Naive thymus-derived CD4-positive, alpha-beta T cell (primary cell): ENCODE data around the gene ZNF195. TPM values are rescaled to one million over a fixed set of nuclear protein-coding genes. Genes with fewer than 3 reads are reported as not detected.
"Not testable (repeated sequence)": the region's sequence is repeated elsewhere in the genome, so short reads cannot be mapped to it uniquely, and the experiment has no call there.

Experiments
- ATAC-seq: fragments of 150-1000 bp; cut with Tn5 transposase; 2 replicates; pipeline ENCODE4 v1.10.0; 2021; ENCODE audit warnings: mild to moderate bottlenecking, moderate library complexity
- CTCF ChIA-PET: fragments of 350-600 bp; sonication (Branson Sonifier 250); formaldehyde crosslinking; loops from one replicate; lab custom pipeline; 2021; ENCODE audit warnings: antibody characterized with exemption; lab: Charles Lee
- POLR2A ChIA-PET: fragments of 350-600 bp; sonication (Branson Sonifier 250); formaldehyde crosslinking; loops from one replicate; lab custom pipeline; 2021; ENCODE audit warnings: antibody characterized with exemption, inconsistent platforms; lab: Charles Lee
- DNase-seq, 9 donors: peaks; one replicate each; pipeline versions ENCODE4 v3.0.0 to v3.0.0-alpha.2; 2020 to 2022; ENCODE audit warnings: mixed read lengths in 1 of 9
- H3K27ac ChIP-seq: one replicate; pipeline ENCODE4 v1.7.0; 2013; ENCODE audit warnings: mild to moderate bottlenecking, low read depth, low read length, moderate library complexity
- H3K27me3 ChIP-seq, 2 donors: one replicate each; pipeline ENCODE4 v1.7.0; 2013; ENCODE audit warnings: low read length in 2 of 2, mild to moderate bottlenecking in 2 of 2, moderate library complexity in 2 of 2; ENCODE audit not compliant: control insufficient read depth in 2 of 2, insufficient read depth in 2 of 2
- H3K36me3 ChIP-seq, 3 experiments: 1 replicate in 2 of 3; 2 replicates in 1 of 3; pipeline ENCODE4 v1.7.0; 2013; ENCODE audit warnings: low read length in 3 of 3, mild to moderate bottlenecking in 3 of 3, moderate library complexity in 1 of 3; ENCODE audit not compliant: insufficient read depth in 3 of 3, control insufficient read depth in 2 of 3
- H3K4me1 ChIP-seq, 2 donors: one replicate each; pipeline ENCODE4 v1.7.0; 2013; ENCODE audit warnings: low read length in 2 of 2, mild to moderate bottlenecking in 2 of 2, moderate library complexity in 1 of 2; ENCODE audit not compliant: control insufficient read depth in 2 of 2, insufficient read depth in 2 of 2
- H3K4me3 ChIP-seq: 2 replicates; pipeline ENCODE4 v1.7.0; 2013; ENCODE audit warnings: mild to moderate bottlenecking, low read length
- H3K9me3 ChIP-seq, 3 experiments: 1 replicate in 2 of 3; 2 replicates in 1 of 3; pipeline ENCODE4 v1.7.0; 2013; ENCODE audit warnings: low read length in 3 of 3; ENCODE audit not compliant: control insufficient read depth in 2 of 3
- H3K27ac Mint-ChIP-seq, 9 donors: one replicate each; pipeline ENCODE4 v1.8.0; 2020 to 2022; ENCODE audit warnings: mixed read lengths in 9 of 9, mild to moderate bottlenecking in 8 of 9, moderate library complexity in 5 of 9, inconsistent platforms in 2 of 9
- H3K27me3 Mint-ChIP-seq, 5 donors: one replicate each; pipeline ENCODE4 v1.8.0; 2021 to 2022; ENCODE audit warnings: mixed read lengths in 5 of 5, mild to moderate bottlenecking in 1 of 5
- H3K36me3 Mint-ChIP-seq, 5 donors: one replicate each; pipeline ENCODE4 v1.8.0; 2020 to 2022; ENCODE audit warnings: mixed read lengths in 5 of 5, mild to moderate bottlenecking in 3 of 5, inconsistent platforms in 1 of 5
- H3K4me1 Mint-ChIP-seq, 7 donors: one replicate each; pipeline ENCODE4 v1.8.0; 2020 to 2022; ENCODE audit warnings: mixed read lengths in 7 of 7, mild to moderate bottlenecking in 3 of 7, inconsistent platforms in 1 of 7
- H3K4me3 Mint-ChIP-seq, 10 donors: one replicate each; pipeline ENCODE4 v1.8.0; 2020 to 2022; ENCODE audit warnings: mild to moderate bottlenecking in 10 of 10, mixed read lengths in 10 of 10, moderate library complexity in 6 of 10, inconsistent platforms in 2 of 10
- H3K9me3 Mint-ChIP-seq, 11 donors: one replicate each; pipeline ENCODE4 v1.8.0; 2020 to 2022; ENCODE audit warnings: mixed read lengths in 11 of 11, mild to moderate bottlenecking in 4 of 11, inconsistent platforms in 1 of 11, moderate library complexity in 1 of 11
- intact Hi-C, 2 donors: fragments of 100-400 bp; cut with micrococcal nuclease; formaldehyde crosslinking; loops; one replicate each; pipeline ENCODE4 v1.15.1; 2023
- polyA plus RNA-seq, 2 donors: library from polyadenylated mRNA; unstranded; fragments of 300-500 nt; fragmentation: Illumina TruSeq; gene quantifications; one replicate each; pipeline ENCODE4 v1.2.3, GENCODE V29; 2021
- total RNA-seq, 6 experiments: library from RNA in 5 of 6; stranded (reverse) in 5 of 6; gene quantifications; 1 replicate in 5 of 6; 2 replicates in 1 of 6; pipeline ENCODE4 v1.2.3 and lab custom pipeline; 2021 to 2026

The ZNF195 gene
- total and polyA plus RNA-seq, 7 experiments from 2014 or later = 18.4 to 39.0 (median 29.9) TPM

DNA sequence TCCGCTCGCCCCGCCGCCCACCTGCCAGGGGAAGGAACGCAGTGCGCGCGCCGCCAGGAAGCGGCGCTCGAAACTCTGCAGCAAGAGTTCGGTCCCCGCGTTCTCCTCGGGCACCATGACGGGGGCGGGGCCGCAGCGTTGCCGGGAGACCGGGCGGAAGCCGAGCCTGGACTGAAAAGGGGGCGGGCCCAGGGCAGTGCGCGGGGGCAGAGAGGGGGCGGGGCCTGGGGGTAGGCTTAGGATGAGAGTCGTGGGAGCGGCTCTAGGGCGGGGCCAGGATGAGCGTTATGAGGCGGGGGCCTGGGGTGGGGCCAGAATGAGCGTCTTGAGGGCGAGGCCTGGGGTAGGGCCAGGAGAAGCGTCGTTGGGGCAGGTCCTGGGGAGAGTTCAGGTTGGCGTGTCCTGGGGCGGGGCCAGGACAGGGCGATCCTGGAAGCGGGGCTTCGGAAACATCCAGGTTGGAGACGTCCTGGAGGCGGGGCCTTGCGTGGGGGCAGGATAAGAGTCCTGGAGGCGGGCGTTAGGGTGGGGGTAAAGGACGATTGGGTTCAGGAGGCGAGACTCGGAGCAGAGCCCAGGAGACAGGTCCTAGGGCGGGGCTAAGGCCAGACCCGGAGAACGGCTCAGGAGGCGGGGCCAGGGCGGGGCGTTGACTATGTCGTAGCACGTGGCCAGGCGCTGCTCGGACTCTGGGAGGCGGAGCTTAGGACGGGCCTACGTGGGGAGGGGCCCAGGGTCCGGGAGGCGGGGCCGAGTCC is 43.6 kb upstream of the ZNF195 start:
- H3K4me1 ChIP-seq, H3K36me3 ChIP-seq, H3K9me3 Mint-ChIP-seq, CTCF ChIA-PET, H3K27me3 ChIP-seq, H3K36me3 Mint-ChIP-seq, H3K9me3 ChIP-seq: not testable (repeated sequence)
- POLR2A ChIA-PET = interaction anchor here (0.7 to 1.0 kb wide), 2 partner anchors 41 to 44 kb away, joined by 3 to 5 read pairs; no protein-coding TSS in a partner anchor
- ATAC-seq (peak; percentile 99), DNase-seq (peak; percentile 90 to 99 (median 94))
- peaks cover 0 to 38% (median 3%) of the 10 kb centered on the region in 5 donors for H3K27me3 Mint-ChIP-seq
- intact Hi-C loops = loop anchor here (1.0 to 10.0 kb wide), 12 partner anchors 14 to 976 kb away; partner anchors contain the start of genes CDKN1C (in 2 of the 2), NAP1L4 (in 2 of the 2), NUP98 (in 2 of the 2) and ZNF195 (in 2 of the 2)
- Histone ChIP-seq H3K27ac (peak overlapping the region; percentile 88), H3K4me3 (peak overlapping the region; percentile 63)
- H3K4me1 Mint-ChIP-seq = peaks cover 5 to 21% (median 14%) of the 10 kb centered on the region in 7 donors
- peak overlapping the region; percentile 90 to 98 (median 94) for H3K4me3 Mint-ChIP-seq
- H3K27ac Mint-ChIP-seq = peak overlapping the region; percentile 86 to 99 (median 94)

DNA sequence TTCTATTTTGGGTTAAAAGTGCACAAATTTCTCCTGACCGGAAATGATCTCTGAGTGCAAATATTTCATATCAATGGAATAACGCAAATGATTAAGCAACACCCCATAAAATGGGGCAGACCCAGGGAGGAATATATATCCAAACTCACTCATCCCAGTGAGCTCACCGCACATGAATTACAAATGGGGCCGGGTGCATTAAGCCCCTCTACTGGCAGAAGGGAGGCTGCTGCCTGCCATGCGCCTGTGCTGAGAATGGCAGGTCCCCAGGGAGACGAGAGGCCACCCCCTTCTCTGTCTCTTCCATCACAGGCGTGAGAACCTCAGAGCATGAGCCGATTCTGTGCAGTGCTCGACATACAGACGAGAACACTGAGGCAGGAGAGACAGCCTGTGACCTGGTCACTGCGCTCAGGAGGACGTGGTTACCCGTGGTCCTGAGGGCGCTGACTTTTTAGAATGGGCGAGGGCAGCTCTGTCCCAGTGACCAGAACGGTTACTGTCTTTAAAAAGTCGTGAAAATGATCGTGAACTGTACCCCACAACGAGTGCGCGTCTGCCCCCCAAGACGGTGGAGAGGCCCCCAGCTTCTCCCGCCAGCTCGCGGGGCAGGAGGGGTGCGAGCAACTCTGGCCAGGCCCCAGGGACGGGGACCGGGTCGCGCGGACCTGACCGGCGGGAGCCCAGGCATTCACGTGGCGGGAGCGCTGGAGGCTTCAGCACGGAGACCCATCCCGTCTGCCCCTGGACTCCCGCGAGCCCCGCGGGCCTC is 42.8 kb upstream of the ZNF195 start:
- peak overlapping the region; percentile 90 to 98 (median 94) for H3K4me3 Mint-ChIP-seq
- H3K9me3 Mint-ChIP-seq, H3K4me1 ChIP-seq, CTCF ChIA-PET, H3K36me3 Mint-ChIP-seq, H3K36me3 ChIP-seq, H3K27me3 ChIP-seq, H3K9me3 ChIP-seq, ATAC-seq: not testable (repeated sequence)
- H3K4me1 Mint-ChIP-seq = peaks cover 5 to 21% (median 14%) of the 10 kb centered on the region in 7 donors
- H3K27me3 Mint-ChIP-seq = peaks cover 0 to 38% (median 3%) of the 10 kb centered on the region in 5 donors
- Histone ChIP-seq H3K27ac (peak overlapping the region; percentile 88), H3K4me3 (peak overlapping the region; percentile 61)
- intact Hi-C loops = loop anchor here (1.0 to 10.0 kb wide), 12 partner anchors 13 to 975 kb away; partner anchors contain the start of genes CDKN1C (in 2 of the 2), NAP1L4 (in 2 of the 2), NUP98 (in 2 of the 2) and ZNF195 (in 2 of the 2)
- POLR2A ChIA-PET = interaction anchor here (0.7 kb wide), 1 partner anchor 43 kb away, joined by 5 read pairs; no protein-coding TSS in a partner anchor
- peak in 4 of 9 donors; percentile 10 to 37 (median 25) for DNase-seq
- peak overlapping the region; percentile 74 to 99 (median 88) for H3K27ac Mint-ChIP-seq

DNA sequence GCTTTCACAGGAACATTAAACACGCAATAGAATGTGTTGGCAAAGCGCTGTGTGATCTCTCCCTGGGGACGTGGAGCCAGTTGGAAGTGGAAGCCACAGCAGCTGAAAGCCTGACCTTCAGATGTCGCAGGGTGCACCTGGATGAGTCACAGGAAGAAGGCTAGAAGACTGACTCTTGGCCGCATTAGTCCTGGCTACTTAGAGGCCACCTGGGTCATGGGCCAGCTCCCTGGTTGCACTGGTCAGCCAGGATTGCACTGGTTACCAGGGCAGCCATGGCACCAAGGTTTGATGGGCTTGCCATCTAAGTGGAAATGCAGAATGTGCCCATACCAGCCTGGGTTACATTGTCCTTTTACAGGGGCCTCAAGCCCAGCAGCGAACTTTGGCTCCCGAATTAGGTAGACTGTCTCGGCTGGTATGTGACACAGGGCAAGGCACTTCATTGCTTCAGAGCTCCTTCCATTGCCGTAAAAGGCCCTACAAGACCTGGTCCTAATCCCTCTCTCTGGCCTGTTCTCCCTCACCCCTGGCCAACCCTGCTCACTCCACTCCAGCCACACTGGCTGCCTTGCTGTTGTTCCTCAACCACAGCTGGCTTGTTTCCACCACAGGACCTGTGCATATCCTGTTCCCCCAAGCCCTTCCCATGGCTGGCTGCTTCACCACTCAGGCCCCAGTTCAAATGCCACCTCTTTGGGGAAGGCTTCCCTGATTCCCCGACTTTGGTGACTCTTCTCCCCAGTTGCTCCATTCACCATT is 41.5 kb upstream of the ZNF195 start:
- H3K9me3 ChIP-seq, POLR2A ChIA-PET, H3K36me3 Mint-ChIP-seq, H3K4me3 ChIP-seq, H3K27me3 ChIP-seq, DNase-seq, H3K9me3 Mint-ChIP-seq, ATAC-seq, H3K27ac ChIP-seq, H3K36me3 ChIP-seq, H3K4me1 ChIP-seq: not testable (repeated sequence)
- intact Hi-C loops = loop anchor here (5.0 to 10.0 kb wide), 4 partner anchors 377 to 974 kb away; partner anchors contain the start of genes CDKN1C (in 1 of the 2), NAP1L4 (in 1 of the 2), NUP98 (in 1 of the 2) and TRIM21 (in 1 of the 2)
- Mint-ChIP-seq H3K27ac (peak overlapping the region in 5 of 9 donors; percentile 1 to 99 (median 76)), H3K4me1 (peaks cover 5 to 21% (median 14%) of the 10 kb centered on the region in 7 donors), H3K27me3 (peaks cover 0 to 32% (median 0%) of the 10 kb centered on the region in 5 donors), H3K4me3 (peak overlapping the region in 5 of 10 donors; percentile 1 to 52 (median 31))
- CTCF ChIA-PET = interaction anchor here (0.6 to 0.7 kb wide), 2 partner anchors 80 to 325 kb away, joined by 3 to 5 read pairs; no protein-coding TSS in a partner anchor

DNA sequence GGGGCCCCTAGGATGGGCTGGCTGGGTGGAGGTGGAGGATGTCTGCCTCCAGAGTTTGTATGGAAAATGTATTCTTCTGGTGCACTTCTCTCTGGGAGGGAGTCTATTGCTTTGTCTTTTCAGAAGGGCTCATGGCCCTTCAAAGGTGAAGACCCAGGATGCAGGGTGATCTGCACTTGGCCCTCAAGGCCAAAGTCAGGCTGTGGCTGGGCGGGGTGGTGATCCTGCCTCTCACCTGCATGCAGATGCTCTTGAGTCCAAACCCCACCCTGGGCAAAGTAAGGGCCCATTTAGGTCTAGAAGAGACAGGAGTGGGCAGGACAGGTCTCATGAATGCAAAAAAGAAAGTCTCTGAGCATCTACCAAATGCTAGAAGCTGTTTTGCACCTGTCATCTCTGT is 40.5 kb upstream of the ZNF195 start:
- H3K4me3 ChIP-seq, ATAC-seq, POLR2A ChIA-PET, H3K4me1 ChIP-seq, H3K27me3 ChIP-seq, DNase-seq, H3K27ac Mint-ChIP-seq, H3K4me3 Mint-ChIP-seq, CTCF ChIA-PET, H3K9me3 ChIP-seq, H3K9me3 Mint-ChIP-seq, H3K36me3 Mint-ChIP-seq, intact Hi-C loops, H3K27ac ChIP-seq, H3K36me3 ChIP-seq: not testable (repeated sequence)
- Mint-ChIP-seq H3K4me1 (peaks cover 5 to 20% (median 14%) of the 10 kb centered on the region in 7 donors), H3K27me3 (peaks cover 0 to 28% (median 0%) of the 10 kb centered on the region in 5 donors)

DNA sequence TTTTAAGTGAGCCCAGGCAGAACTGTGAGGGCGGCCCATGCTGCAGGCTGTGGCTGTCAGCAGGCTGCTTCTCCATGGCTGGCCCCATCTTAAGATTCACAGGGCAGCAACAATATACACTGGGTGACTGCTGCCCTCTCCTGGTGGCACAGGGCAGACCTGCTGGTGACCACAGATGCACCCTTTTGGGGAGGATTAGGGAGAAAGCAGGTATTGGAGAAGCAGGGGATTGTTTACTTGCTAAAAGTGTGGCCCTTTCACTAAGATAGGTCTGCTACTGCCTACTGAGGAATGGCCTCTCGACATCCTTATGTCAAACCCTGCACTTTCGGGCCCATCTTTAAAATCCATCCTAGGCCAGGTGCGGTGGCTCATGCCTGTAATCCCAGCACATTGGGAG is 38.1 kb upstream of the ZNF195 start:
- ATAC-seq (peak; percentile 55), DNase-seq (peak; percentile 35 to 67 (median 58))
- H3K27me3 ChIP-seq, intact Hi-C loops, H3K4me3 Mint-ChIP-seq, H3K27ac Mint-ChIP-seq, POLR2A ChIA-PET, H3K36me3 ChIP-seq, H3K9me3 Mint-ChIP-seq, H3K9me3 ChIP-seq, H3K27ac ChIP-seq, H3K4me1 ChIP-seq, H3K36me3 Mint-ChIP-seq, H3K4me3 ChIP-seq: not testable (repeated sequence)
- peaks cover 5 to 12% (median 10%) of the 10 kb centered on the region in 7 donors for H3K4me1 Mint-ChIP-seq
- H3K27me3 Mint-ChIP-seq = peaks cover 0 to 19% (median 0%) of the 10 kb centered on the region in 5 donors
- CTCF ChIA-PET = interaction anchor here (1.2 kb wide), 1 partner anchor 76 kb away, joined by 5 read pairs; no protein-coding TSS in a partner anchor

DNA sequence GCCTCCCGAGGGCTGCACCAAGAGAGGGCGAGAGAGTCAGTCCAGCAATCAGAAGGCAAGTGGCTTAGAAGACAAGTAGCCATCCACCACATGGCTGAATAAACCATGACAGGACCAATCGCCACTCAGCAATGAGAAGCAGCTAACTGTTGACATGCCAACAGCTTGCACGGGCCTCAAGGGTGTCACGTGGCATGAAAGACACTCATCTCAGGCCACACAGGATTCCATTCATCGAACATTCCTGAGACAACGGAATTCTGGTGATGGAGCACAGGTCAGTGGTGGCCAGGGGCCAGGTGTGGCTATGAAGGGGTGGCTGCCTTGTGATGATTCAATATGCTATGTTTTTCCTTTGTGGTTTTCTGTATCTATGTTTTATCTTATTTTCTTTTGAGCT is 36.4 kb upstream of the ZNF195 start:
- CTCF ChIA-PET, H3K27me3 ChIP-seq, H3K9me3 ChIP-seq, H3K4me3 Mint-ChIP-seq, H3K27ac Mint-ChIP-seq, H3K27ac ChIP-seq, DNase-seq, H3K4me1 Mint-ChIP-seq, H3K9me3 Mint-ChIP-seq, H3K4me3 ChIP-seq, intact Hi-C loops, H3K36me3 Mint-ChIP-seq, POLR2A ChIA-PET, H3K4me1 ChIP-seq, H3K36me3 ChIP-seq, ATAC-seq, H3K27me3 Mint-ChIP-seq: not testable (repeated sequence)
